Stimulated activated CD4-positive, alpha-beta T cell treated with anti-CD3 and anti-CD28 coated beads, TNF-alpha, amount 100 ng/mL, for 1 hour (primary cell): Measurements from ENCODE around the gene NTS.

Experiments used
- DNase-seq, 3 donors: peaks; one replicate each; pipeline ENCODE4 v3.0.0-alpha.2; 2020; ENCODE audit warnings: low read depth in 3 of 3, low spot score in 1 of 3

The NTS gene

GRCh38 chr12:85874031-85874461 lies at the start of gene NTS:
Gene NTS (plus strand): TSS chr12:85874295. CDS start chr12:85874404, 109 bp downstream.
- DNase-seq, result no peak

GRCh38 chr12:85825746-85826145 lies 48.3 kb upstream of the NTS start:
- no peak for DNase-seq

GRCh38 chr12:85828576-85828975 lies 45.5 kb upstream of the NTS start:
- DNase-seq, result no peak

GRCh38 chr12:85829391-85829790 lies 44.7 kb upstream of the NTS start:
- no peak for DNase-seq

GRCh38 chr12:85831327-85831990 lies 42.6 kb upstream of the NTS start:
- no peak for DNase-seq

- no peak for DNase-seq
These were observed 40.5 kb upstream of the NTS start for GRCh38 chr12:85833579-85833978.

- no peak for DNase-seq
These were observed 39.7 kb upstream of the NTS start for GRCh38 chr12:85834378-85834777.

- DNase-seq, result no peak
These were observed 38.5 kb upstream of the NTS start for GRCh38 chr12:85835426-85836196.

- no peak for DNase-seq
These were observed 37.7 kb upstream of the NTS start, which contains the start of gene RASSF9 for GRCh38 chr12:85836197-85837090. Gene RASSF9 (minus strand): TSS chr12:85836409. CDS start chr12:85836201, 208 bp downstream.

- no peak for DNase-seq
These were observed 30.3 kb upstream of the NTS start for GRCh38 chr12:85843606-85844310.

GRCh38 chr12:85849344-85849743 lies 24.8 kb upstream of the NTS start:
- no peak for DNase-seq

- no peak for DNase-seq
These were observed 18.8 kb upstream of the NTS start for GRCh38 chr12:85855305-85855704.

GRCh38 chr12:85856966-85857365 lies 17.1 kb upstream of the NTS start:
- no peak for DNase-seq

- DNase-seq, result no peak
These were observed 8.2 kb upstream of the NTS start for GRCh38 chr12:85865890-85866289.

GRCh38 chr12:85866986-85867776 lies 6.9 kb upstream of the NTS start:
- DNase-seq, result no peak

- no peak for DNase-seq
These were observed 1.5 kb upstream of the NTS start for GRCh38 chr12:85872497-85873091.

- no peak for DNase-seq
These were observed 3.4 kb downstream of the NTS start for GRCh38 chr12:85877459-85877858.

GRCh38 chr12:85883763-85884162 lies 9.7 kb downstream of the NTS start:
- no peak for DNase-seq

- no peak for DNase-seq
These were observed 20.6 kb downstream of the NTS start for GRCh38 chr12:85894653-85895052.
